H1 (cell line): Measurements from ENCODE around the gene S100A12. TPM values are rescaled to one million over a fixed set of nuclear protein-coding genes. Genes with fewer than 3 reads are reported as not detected.

Source experiments
- CTCF ChIA-PET: fragments of 300-600 bp; sonication (Branson Sonifier 250); formaldehyde crosslinking; loops from one replicate; lab custom pipeline; 2021; ENCODE audit not compliant: partially characterized antibody; lab: Charles Lee
- POLR2A ChIA-PET: fragments of 300-600 bp; sonication (Branson Sonifier 250); formaldehyde crosslinking; loops from one replicate; lab custom pipeline; 2021; ENCODE audit warnings: inconsistent platforms; ENCODE audit not compliant: partially characterized antibody; lab: Charles Lee
- DNase-seq, 2 experiments: peaks; one replicate each; pipeline versions ENCODE4 v3.0.0 to v3.0.0-alpha.2; 2010 to 2022; ENCODE audit warnings: low spot score in 2 of 2, low read depth in 1 of 2, mixed read lengths in 1 of 2
- FAIRE-seq: peaks from 2 replicates; lab custom pipeline; 2011; peaks lifted over from hg19 to GRCh38; lab: Jason Lieb, UNC
- H2AFZ ChIP-seq: 2 replicates; pipeline ENCODE4 v1.8.1; 2012; ENCODE audit warnings: low read length, inconsistent platforms
- H2AK5ac ChIP-seq: 2 replicates; pipeline ENCODE4 v1.6.1; 2013; ENCODE audit warnings: low read depth, low read length
- H2BK120ac ChIP-seq: replicated peaks from 2 replicates; pipeline ENCODE3; 2013; ENCODE audit warnings: low read depth, low read length, inconsistent platforms
- H2BK12ac ChIP-seq: 2 replicates; pipeline ENCODE4 v1.6.1; 2013; ENCODE audit warnings: low read depth, low read length
- H2BK15ac ChIP-seq: 2 replicates; pipeline ENCODE4 v1.6.1; 2013; ENCODE audit warnings: low read length
- H2BK20ac ChIP-seq: 2 replicates; pipeline ENCODE4 v1.6.1; 2013; ENCODE audit warnings: low read length
- H2BK5ac ChIP-seq: 2 replicates; pipeline ENCODE4 v1.6.1; 2013; ENCODE audit warnings: low read depth, low read length
- H3K14ac ChIP-seq: 2 replicates; pipeline ENCODE4 v1.6.1; 2013; ENCODE audit warnings: inconsistent platforms; ENCODE audit not compliant: insufficient read length
- H3K18ac ChIP-seq: 2 replicates; pipeline ENCODE4 v1.6.1; 2013; ENCODE audit warnings: low read length; ENCODE audit errors: extremely low read depth
- H3K23ac ChIP-seq: 2 replicates; pipeline ENCODE4 v1.6.1; 2013; ENCODE audit warnings: inconsistent platforms; ENCODE audit not compliant: insufficient read length
- H3K23me2 ChIP-seq: 2 replicates; pipeline ENCODE4 v1.6.1; 2013; ENCODE audit warnings: low read depth, low read length
- H3K27ac ChIP-seq: 2 replicates; pipeline ENCODE4 v1.6.1; 2011; ENCODE audit warnings: low read depth, low read length, inconsistent platforms
- H3K27me3 ChIP-seq, 4 experiments: replicated peaks in 1 of 4; 1 replicate in 1 of 4; 2 replicates in 3 of 4; pipeline versions ENCODE4 v1.6.1 to v1.8.1; 2011 to 2013; ENCODE audit warnings: low read length in 3 of 4, mild to moderate bottlenecking in 3 of 4, inconsistent platforms in 2 of 4, mixed read lengths in 2 of 4, moderate library complexity in 1 of 4; ENCODE audit not compliant: control insufficient read depth in 3 of 4, insufficient read depth in 3 of 4; ENCODE audit errors: extremely low read depth in 1 of 4
- H3K36me3 ChIP-seq, 4 experiments: 2 replicates each; pipeline versions ENCODE4 v1.6.1 to v1.8.1; 2011 to 2013; ENCODE audit warnings: mild to moderate bottlenecking in 4 of 4, low read length in 3 of 4, moderate library complexity in 2 of 4, control low read depth in 1 of 4, inconsistent platforms in 1 of 4; ENCODE audit not compliant: insufficient read depth in 4 of 4, control insufficient read depth in 2 of 4
- H3K4ac ChIP-seq: replicated peaks from 2 replicates; pipeline ENCODE3; 2013; ENCODE audit warnings: low read length, low read depth, mixed read lengths, inconsistent platforms; ENCODE audit not compliant: insufficient read length
- H3K4me1 ChIP-seq, 4 experiments: replicated peaks in 1 of 4; 1 replicate in 1 of 4; 2 replicates in 3 of 4; pipeline versions ENCODE4 v1.6.1 to v1.8.1; 2011 to 2013; ENCODE audit warnings: low read length in 3 of 4, inconsistent platforms in 2 of 4, mixed read lengths in 1 of 4; ENCODE audit not compliant: insufficient read depth in 4 of 4, control insufficient read depth in 3 of 4
- H3K4me2 ChIP-seq, 2 experiments: 2 replicates each; pipeline versions ENCODE4 v1.6.1 to v1.8.1; 2011 to 2013; ENCODE audit warnings: low read depth in 2 of 2, low read length in 2 of 2, control low read depth in 1 of 2, inconsistent platforms in 1 of 2, mild to moderate bottlenecking in 1 of 2; ENCODE audit not compliant: insufficient read depth in 1 of 2
- H3K4me3 ChIP-seq, 4 experiments: fragments of 200-600, 300-600 bp in 1 of 4; sonication (generic), shearing (Covaris generic), sonication (Bioruptor Twin) in 1 of 4; 2 replicates each; pipeline versions ENCODE4 v1.5.1 to v1.8.1; 2011 to 2016; ENCODE audit warnings: low read length in 4 of 4, low read depth in 3 of 4, control low read depth in 2 of 4, inconsistent platforms in 2 of 4, mild to moderate bottlenecking in 2 of 4, mixed read lengths in 1 of 4, moderate library complexity in 1 of 4; ENCODE audit not compliant: insufficient read depth in 2 of 4; ENCODE audit errors: extremely low read depth in 1 of 4
- H3K56ac ChIP-seq: replicated peaks from 2 replicates; pipeline ENCODE3; 2013; ENCODE audit warnings: low read depth, mild to moderate bottlenecking, mixed read lengths, low read length, inconsistent platforms; ENCODE audit not compliant: insufficient read length
- H3K79me1 ChIP-seq: 2 replicates; pipeline ENCODE4 v1.6.1; 2013; ENCODE audit warnings: low read depth, low read length, control low read depth
- H3K79me2 ChIP-seq, 2 experiments: 2 replicates each; pipeline versions ENCODE4 v1.6.1 to v1.8.1; 2012 to 2013; ENCODE audit warnings: low read length in 2 of 2, mild to moderate bottlenecking in 2 of 2, inconsistent platforms in 1 of 2; ENCODE audit not compliant: insufficient read depth in 2 of 2, control insufficient read depth in 1 of 2
- H3K9ac ChIP-seq, 4 experiments: replicated peaks in 1 of 4; 1 replicate in 1 of 4; 2 replicates in 3 of 4; pipeline versions ENCODE4 v1.6.1 to v1.8.1; 2011 to 2013; ENCODE audit warnings: low read depth in 3 of 4, low read length in 3 of 4, control low read depth in 2 of 4, mild to moderate bottlenecking in 2 of 4, moderate library complexity in 2 of 4, inconsistent platforms in 1 of 4; ENCODE audit errors: extremely low read depth in 1 of 4
- H3K9me3 ChIP-seq, 2 experiments: 2 replicates each; pipeline versions ENCODE4 v1.6.1 to v1.8.1; 2012 to 2013; ENCODE audit warnings: mild to moderate bottlenecking in 2 of 2, moderate library complexity in 2 of 2, control low read depth in 1 of 2, inconsistent platforms in 1 of 2, low read depth in 1 of 2, low read length in 1 of 2, mixed read lengths in 1 of 2; ENCODE audit not compliant: insufficient read depth in 2 of 2
- H4K20me1 ChIP-seq, 2 experiments: replicated peaks in 1 of 2; 2 replicates each; pipeline versions ENCODE3 to v1.8.1; 2011 to 2013; ENCODE audit warnings: inconsistent platforms in 2 of 2, low read length in 2 of 2, mild to moderate bottlenecking in 1 of 2; ENCODE audit not compliant: insufficient read depth in 2 of 2, control insufficient read depth in 1 of 2
- H4K5ac ChIP-seq: 2 replicates; pipeline ENCODE4 v1.6.1; 2013; ENCODE audit warnings: low read length, low read depth, mixed read lengths, inconsistent platforms; ENCODE audit not compliant: insufficient read length
- H4K8ac ChIP-seq: 2 replicates; pipeline ENCODE4 v1.8.0; 2013; ENCODE audit warnings: mild to moderate bottlenecking, moderate library complexity, low read length, inconsistent platforms; ENCODE audit not compliant: insufficient read depth; ENCODE audit errors: extremely low read depth
- H4K91ac ChIP-seq: replicated peaks from 2 replicates; pipeline ENCODE3; 2013; ENCODE audit warnings: low read length, mixed read lengths, inconsistent platforms; ENCODE audit not compliant: insufficient read length
- CREB1 ChIP-seq: IDR thresholded peaks from 2 replicates; pipeline ENCODE4 v1.6.1; 2012; ENCODE audit warnings: inconsistent platforms
- EGR1 ChIP-seq: IDR thresholded peaks from 2 replicates; pipeline ENCODE4 v1.6.1; 2011; ENCODE audit warnings: low read depth, low read length, borderline replicate concordance
- HDAC2 ChIP-seq, 2 experiments: fragments of 300-600 bp in 1 of 2; sonication (generic) in 1 of 2; IDR thresholded peaks; 2 replicates each; pipeline ENCODE4 v1.6.1; 2011 to 2012; ENCODE audit warnings: low read depth in 2 of 2, low read length in 2 of 2, mild to moderate bottlenecking in 2 of 2, moderate library complexity in 2 of 2, borderline replicate concordance in 1 of 2, inconsistent platforms in 1 of 2
- KDM4A ChIP-seq: IDR thresholded peaks from one replicate; pipeline ENCODE4 v1.7.1; 2012; ENCODE audit warnings: low read depth, mild to moderate bottlenecking, moderate library complexity, low read length, inconsistent platforms; ENCODE audit not compliant: severe bottlenecking
- MAFK ChIP-seq: IDR thresholded peaks from 2 replicates; pipeline ENCODE4 v1.6.1; 2012; ENCODE audit warnings: low read depth, mild to moderate bottlenecking, improper control_type of control experiment, low read length
- POLR2A ChIP-seq, 2 experiments: IDR thresholded peaks; 1 replicate in 1 of 2; 2 replicates in 1 of 2; pipeline ENCODE4 v1.6.1; 2011; ENCODE audit warnings: low read depth in 2 of 2, low read length in 2 of 2, mild to moderate bottlenecking in 2 of 2; ENCODE audit errors: control extremely low read depth in 1 of 2
- RAD21 ChIP-seq, 2 experiments: IDR thresholded peaks in 1 of 2; conservative IDR thresholded peaks in 1 of 2; 2 replicates each; pipeline ENCODE4 v1.6.1; 2011; ENCODE audit warnings: low read depth in 2 of 2, low read length in 2 of 2, improper control_type of control experiment in 1 of 2, inconsistent platforms in 1 of 2, mild to moderate bottlenecking in 1 of 2, moderate library complexity in 1 of 2
- SP1 ChIP-seq: IDR thresholded peaks from 2 replicates; pipeline ENCODE4 v1.6.1; 2011; ENCODE audit warnings: low read depth, low read length
- WGBS, 2 experiments: shearing (Covaris generic) in 1 of 2; methylation state at CpG; one replicate each; pipeline versions ENCODE4 v1.1.6 to v1.1.7; 2013 to 2015; ENCODE audit warnings: low lambda C conversion rate in 2 of 2, mixed read lengths in 2 of 2, inconsistent platforms in 1 of 2, low coverage in 1 of 2, missing lambda C conversion rate in 1 of 2; ENCODE audit not compliant: insufficient replicate concordance in 2 of 2, insufficient coverage in 1 of 2, insufficient read length in 1 of 2; ENCODE audit errors: extremely low coverage in 1 of 2, missing lambda C conversion rate in 1 of 2; 5-methylcytosine and 5-hydroxymethylcytosine counted together
- polyA plus RNA-seq, 7 experiments: library from polyadenylated mRNA; depleted of rRNA in 3 of 7; stranded (reverse) in 5 of 7; unstranded in 2 of 7; fragments of >200 nt in 5 of 7; fragments of 200-250 nt in 2 of 7; gene quantifications; 1 replicate in 5 of 7; 2 replicates in 1 of 7; 4 replicates in 1 of 7; pipeline versions ENCODE4 v1.2.1 to v1.2.3, GENCODE V29; 2011 to 2013; ENCODE audit warnings: missing spikeins in 2 of 7, mixed read lengths in 2 of 7
- total RNA-seq: library from RNA; stranded (reverse); fragmentation: NEBNext Ultra II Directional; extraction: Animal tissue kit (Norgen Biotek cat#: 25700); gene quantifications from 2 replicates; pipeline ENCODE4 v1.2.1, GENCODE V29; 2021

S100A12 gene
- total and polyA plus RNA-seq, 2 of the 8 experiments (the other 6 are each of a cell fraction or from before 2014, with no cell fraction given): not detected

DNA sequence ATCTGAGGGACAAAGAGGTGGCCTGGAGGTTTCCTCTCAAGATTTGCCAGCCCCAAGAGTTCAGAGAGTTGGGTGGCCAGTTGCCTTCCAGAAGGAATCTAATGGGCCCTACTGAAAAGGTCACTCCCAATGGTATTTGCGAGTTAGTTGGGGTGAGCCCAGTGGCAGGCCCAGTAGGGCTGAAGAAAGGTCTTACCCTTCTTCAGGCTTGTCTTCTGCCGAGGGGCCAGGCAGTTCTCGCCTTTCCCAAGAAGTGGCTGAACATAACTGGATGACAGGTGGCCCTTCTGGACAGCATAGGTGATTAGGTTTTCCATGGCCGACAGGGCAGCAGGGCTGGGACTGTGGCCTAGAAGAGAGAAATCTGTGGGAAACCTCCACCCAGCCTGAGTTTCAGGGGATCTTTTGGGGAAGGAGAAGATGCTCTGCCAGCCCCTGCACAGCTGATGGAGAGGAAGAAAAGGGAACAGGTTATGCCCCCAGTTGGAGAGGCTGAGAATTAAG lies 33.9 kb downstream of the S100A12 start:
- Histone ChIP-seq H2AK5ac (no peak overlapping the region), H4K8ac (no peak overlapping the region), H3K14ac (no peak overlapping the region), H3K79me2 (no peaks in the 10 kb centered on the region), H3K4me2 (no peak overlapping the region), H3K4me1 (no peaks in the 10 kb centered on the region; a peak in 1 of 7 replicates), H3K18ac (no peak overlapping the region), H3K9me3 (peaks cover 4% of the 10 kb centered on the region in 2 experiments; a peak in 2 of 4 replicates), H3K9ac (no peak overlapping the region), H3K79me1 (no peaks in the 10 kb centered on the region), H2BK120ac (no peak overlapping the region), H2BK12ac (no peak overlapping the region), H2BK5ac (no peak overlapping the region), H4K91ac (no peak overlapping the region), H2BK15ac (no peak overlapping the region), H3K23me2 (no peaks in the 10 kb centered on the region), H3K36me3 (no peaks in the 10 kb centered on the region), H2BK20ac (no peak overlapping the region), H3K4ac (no peak overlapping the region), H3K4me3 (no peak overlapping the region), H3K27ac (no peak overlapping the region), H3K56ac (no peak overlapping the region), H3K27me3 (peaks cover 0 to 2% (median 0%) of the 10 kb centered on the region in 4 experiments; a peak in 1 of 7 replicates), H4K5ac (no peak overlapping the region), H3K23ac (no peak overlapping the region), H2AFZ (no peak overlapping the region), H4K20me1 (no peaks in the 10 kb centered on the region)
- TF ChIP-seq HDAC2 (IDR thresholded peaks at IDR 0.05; ENCODE audit: borderline replicate concordance in 1 of 2, low read depth in 2 of 2, low read length in 2 of 2) (no peak), CREB1 (no peak), KDM4A (no peak), SP1 (no peak), POLR2A (IDR thresholded peaks at IDR 0.05; ENCODE audit: control extremely low read depth in 1 of 2, low read depth in 2 of 2, low read length in 2 of 2) (no peak), RAD21 (IDR thresholded peaks at IDR 0.05 in 1 of 2, conservative IDR thresholded peaks at IDR 0.05 in 1 of 2; ENCODE audit: low read depth in 2 of 2, low read length in 2 of 2) (no peak), MAFK (no peak), EGR1 (no peak)
- DNase-seq (no peak), FAIRE-seq (no peak)
- ChIA-PET CTCF (interaction anchor here (1.2 to 1.3 kb wide), 2 partner anchors 12 to 29 kb away, joined by 3 to 4 read pairs; partner anchors contain the start of gene PGLYRP3), POLR2A (no interaction called here)
- 84% methylated on average over 4 of the region's 4 CpGs; no CpG with 5 or more reads in 1 of the 2 experiments for WGBS, 2 experiments
